ENCODE data around the gene SUPT16H. TPM values are rescaled to one million over a fixed set of nuclear protein-coding genes. Genes with fewer than 3 reads are reported as not detected.

The SUPT16H gene
- total RNA-seq, 4 donors from 2014 or later = 54.0 to 86.5 (median 60.3) TPM

DNA sequence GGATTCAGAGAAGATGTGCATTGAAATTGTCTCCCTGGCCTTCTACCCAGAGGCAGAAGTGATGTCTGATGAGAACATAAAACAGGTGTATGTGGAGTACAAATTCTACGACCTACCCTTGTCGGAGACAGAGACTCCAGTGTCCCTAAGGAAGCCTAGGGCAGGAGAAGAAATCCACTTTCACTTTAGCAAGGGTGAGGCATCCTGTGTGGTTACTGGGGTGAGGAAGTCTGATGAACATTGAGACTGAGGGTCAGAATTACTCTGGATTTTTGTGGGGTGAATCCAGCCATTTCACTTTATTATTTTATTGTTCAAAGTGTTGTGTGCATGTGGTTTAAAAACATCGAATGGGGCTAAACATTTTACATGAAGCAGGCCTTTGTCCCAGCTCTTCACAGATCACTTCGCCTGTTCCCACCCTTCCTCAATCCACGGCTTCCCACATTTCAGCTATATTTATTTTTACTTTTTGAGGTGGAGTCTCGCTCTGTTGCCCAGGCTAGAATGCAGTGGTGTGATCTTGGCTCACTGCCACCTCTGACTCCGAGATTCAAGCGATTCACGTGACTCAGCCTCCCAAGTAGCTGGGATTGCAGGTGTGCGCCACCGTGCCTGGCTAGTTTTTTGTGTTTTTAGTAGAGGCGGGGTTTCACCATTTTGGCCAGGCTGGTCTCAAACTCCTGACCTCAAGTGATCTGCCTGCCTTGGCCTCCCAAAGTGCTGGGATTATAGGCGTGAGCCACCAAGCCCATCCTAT, 40.6 kb downstream of the SUPT16H start:
- TF ChIP-seq, protein P1, sequence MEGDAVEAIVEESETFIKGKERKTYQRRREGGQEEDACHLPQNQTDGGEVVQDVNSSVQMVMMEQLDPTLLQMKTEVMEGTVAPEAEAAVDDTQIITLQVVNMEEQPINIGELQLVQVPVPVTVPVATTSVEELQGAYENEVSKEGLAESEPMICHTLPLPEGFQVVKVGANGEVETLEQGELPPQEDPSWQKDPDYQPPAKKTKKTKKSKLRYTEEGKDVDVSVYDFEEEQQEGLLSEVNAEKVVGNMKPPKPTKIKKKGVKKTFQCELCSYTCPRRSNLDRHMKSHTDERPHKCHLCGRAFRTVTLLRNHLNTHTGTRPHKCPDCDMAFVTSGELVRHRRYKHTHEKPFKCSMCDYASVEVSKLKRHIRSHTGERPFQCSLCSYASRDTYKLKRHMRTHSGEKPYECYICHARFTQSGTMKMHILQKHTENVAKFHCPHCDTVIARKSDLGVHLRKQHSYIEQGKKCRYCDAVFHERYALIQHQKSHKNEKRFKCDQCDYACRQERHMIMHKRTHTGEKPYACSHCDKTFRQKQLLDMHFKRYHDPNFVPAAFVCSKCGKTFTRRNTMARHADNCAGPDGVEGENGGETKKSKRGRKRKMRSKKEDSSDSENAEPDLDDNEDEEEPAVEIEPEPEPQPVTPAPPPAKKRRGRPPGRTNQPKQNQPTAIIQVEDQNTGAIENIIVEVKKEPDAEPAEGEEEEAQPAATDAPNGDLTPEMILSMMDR (IDR thresholded peaks at IDR 0.05) = no peak
- no peak for ATAC-seq (ENCODE audit: low FRiP score)

DNA sequence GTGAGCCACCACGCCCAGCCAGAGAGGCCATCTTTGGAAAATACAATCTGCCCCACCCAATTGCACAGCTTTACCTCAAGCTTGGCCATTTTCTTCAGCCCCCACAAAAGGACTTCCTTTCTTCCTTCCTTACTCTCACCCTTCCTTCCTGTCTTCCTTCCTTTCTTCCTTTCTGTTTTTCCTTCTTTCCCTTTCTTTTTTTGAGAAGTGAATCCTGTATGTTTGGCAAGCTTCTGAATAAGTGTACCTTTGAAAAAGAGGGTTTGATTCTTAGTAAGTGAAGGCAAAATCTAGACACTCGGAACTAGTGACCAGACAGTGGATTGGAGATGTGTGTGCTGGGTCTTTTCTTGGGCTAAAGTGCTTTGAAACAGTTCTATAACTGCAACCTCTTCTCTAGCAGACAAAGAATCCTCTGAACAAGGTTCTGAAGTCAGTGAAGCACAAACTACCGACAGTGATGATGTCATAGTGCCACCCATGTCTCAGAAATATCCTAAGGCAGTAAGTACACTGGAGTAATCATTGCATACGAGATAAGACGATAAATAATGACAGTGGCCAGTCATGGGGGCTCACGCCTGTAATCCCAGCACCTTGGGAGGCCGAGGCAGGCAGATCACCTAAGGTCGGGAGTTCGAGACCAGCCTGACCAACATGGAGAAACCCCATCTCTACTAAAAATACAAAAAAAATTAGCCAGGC, 49.5 kb downstream of the SUPT16H start:
- ATAC-seq (ENCODE audit: low FRiP score) (no peak), DNase-seq (ENCODE audit: low spot score) (no peak)
- TF ChIP-seq, protein P1 (IDR thresholded peaks at IDR 0.05) = no peak

More for the DNA sequence above, 40.6 kb downstream of the SUPT16H start:
- DNase-seq (ENCODE audit: low spot score) = no peak

DNA sequence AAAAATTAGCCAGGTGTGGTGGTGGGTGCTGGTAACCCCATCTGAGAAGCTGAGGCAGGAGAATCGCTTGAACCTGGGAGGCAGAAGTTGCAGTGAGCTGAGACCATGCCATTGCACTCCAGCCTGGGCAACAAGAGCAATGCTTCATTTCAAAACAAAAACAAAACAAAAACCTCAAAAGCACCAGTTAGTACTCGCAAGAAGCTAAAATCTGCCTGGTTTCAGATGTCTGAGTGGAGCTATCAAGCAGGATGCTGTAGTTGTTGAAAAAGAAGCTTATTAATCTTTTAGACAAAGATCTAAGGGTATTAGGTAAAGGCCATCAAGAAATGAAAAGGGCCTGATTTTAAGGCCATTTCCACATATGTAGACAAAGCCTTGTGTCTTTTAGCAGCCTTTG, 50.9 kb downstream of the SUPT16H start:
- no peak for DNase-seq (ENCODE audit: low spot score)
- TF ChIP-seq, protein P1 (IDR thresholded peaks at IDR 0.05) = no peak
- no peak for ATAC-seq (ENCODE audit: low FRiP score)

DNA sequence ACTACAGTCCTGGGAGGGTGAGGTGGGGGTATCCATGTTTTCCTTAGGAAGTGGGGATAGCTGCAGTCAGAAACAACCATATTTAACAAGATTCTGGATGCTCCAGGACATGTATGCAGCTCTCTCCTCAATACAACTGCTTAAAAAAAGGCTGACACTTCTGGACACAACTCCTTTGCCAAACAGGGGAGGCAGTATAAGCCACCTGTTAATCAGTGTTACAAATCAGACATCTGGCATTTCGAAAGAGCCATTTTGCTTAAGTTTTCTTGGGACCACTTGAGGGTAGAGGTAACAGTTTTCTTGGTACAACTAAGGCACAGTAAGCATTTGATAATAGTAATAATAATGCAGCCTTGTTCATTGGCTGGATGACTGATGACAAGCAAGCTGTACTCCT, 56.8 kb downstream of the SUPT16H start:
- ATAC-seq (ENCODE audit: low FRiP score) (no peak), DNase-seq (ENCODE audit: low spot score) (no peak)
- TF ChIP-seq, protein P1 (IDR thresholded peaks at IDR 0.05) = no peak

DNA sequence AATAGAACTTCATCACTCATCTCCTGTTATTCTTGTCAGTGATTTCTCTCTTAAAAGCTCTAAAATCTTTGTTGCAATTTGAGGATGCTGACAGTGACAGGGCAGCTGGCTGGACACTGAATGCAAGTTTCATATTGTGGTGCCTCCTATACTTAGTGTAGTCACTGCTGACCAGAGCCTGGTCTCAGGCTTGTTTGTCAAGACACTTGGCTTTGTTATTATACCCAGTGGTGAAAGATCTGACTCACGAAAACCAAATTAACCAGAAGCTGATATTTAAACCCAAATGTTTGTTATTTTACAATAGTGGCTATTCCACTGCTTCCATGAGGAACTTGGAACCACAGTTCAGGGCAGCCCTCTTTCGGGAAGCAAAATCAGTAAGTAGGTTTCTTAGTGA, 61.1 kb downstream of the SUPT16H start:
- ATAC-seq (ENCODE audit: low FRiP score) = no peak
- TF ChIP-seq, protein P1 (IDR thresholded peaks at IDR 0.05) = no peak
- DNase-seq (ENCODE audit: low spot score) = no peak

DNA sequence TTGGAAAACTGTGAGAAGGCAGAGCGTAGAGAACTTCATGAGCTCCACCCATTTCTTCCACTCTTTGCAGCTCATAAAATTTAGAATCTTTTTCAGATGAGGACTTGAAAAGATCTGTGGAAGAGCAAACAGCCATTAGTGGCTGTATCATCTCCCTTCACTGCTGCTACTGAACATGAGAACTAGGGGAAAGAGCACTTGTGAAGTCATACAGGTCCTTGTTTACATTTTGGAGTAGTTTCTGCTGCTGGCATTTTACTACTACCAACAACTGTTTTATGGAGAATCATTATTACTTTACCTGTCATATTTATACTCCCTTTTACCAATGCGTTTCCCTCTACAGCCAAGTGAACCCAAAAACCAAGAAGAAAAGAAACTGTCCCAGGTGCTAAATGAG, 62.9 kb downstream of the SUPT16H start:
- ATAC-seq (ENCODE audit: low FRiP score) = no peak
- DNase-seq (ENCODE audit: low spot score) = no peak
- TF ChIP-seq, protein P1 (IDR thresholded peaks at IDR 0.05) = no peak

Measured in omental fat pad (tissue), 4 donors.